Endothelial cell of umbilical vein (primary cell): ENCODE measurements around the gene DRC1.

Source experiments
- EZH2 ChIP-seq: IDR thresholded peaks from 2 replicates; pipeline ENCODE4 v1.6.1; 2012; ENCODE audit warnings: borderline replicate concordance, low read depth, mild to moderate bottlenecking, moderate library complexity, low read length, inconsistent platforms; ENCODE audit not compliant: severe bottlenecking
- JUN ChIP-seq: IDR thresholded peaks from 2 replicates; pipeline ENCODE4 v1.6.1; 2011; ENCODE audit warnings: borderline replicate concordance, low read depth; ENCODE audit not compliant: insufficient read length, insufficient read depth
- MAX ChIP-seq: IDR thresholded peaks from 2 replicates; pipeline ENCODE4 v1.6.1; 2011; ENCODE audit not compliant: insufficient read depth, insufficient read length
- MYC ChIP-seq: IDR thresholded peaks from one replicate; pipeline ENCODE4 v1.6.1; 2011; ENCODE audit warnings: mild to moderate bottlenecking, low read depth, low read length
- POLR2A ChIP-seq: IDR thresholded peaks from 2 replicates; pipeline ENCODE4 v1.6.1; 2012; ENCODE audit warnings: low read depth, mild to moderate bottlenecking, control low read depth, low read length
- TF ChIP-seq, protein P1 (sequence below), 2 donors: IDR thresholded peaks; 1 replicate in 1 of 2; 2 replicates in 1 of 2; pipeline ENCODE4 v1.5.1; 2011; ENCODE audit warnings: low read length in 2 of 2, mild to moderate bottlenecking in 2 of 2, moderate library complexity in 2 of 2, control low read depth in 1 of 2, inconsistent platforms in 1 of 2, low read depth in 1 of 2; ENCODE audit not compliant: insufficient read depth in 1 of 2; ENCODE audit errors: extremely low read depth in 1 of 2

GRCh38 chr2:26430826-26431225, 29.1 kb downstream of the DRC1 start:
- TF ChIP-seq, protein P1, sequence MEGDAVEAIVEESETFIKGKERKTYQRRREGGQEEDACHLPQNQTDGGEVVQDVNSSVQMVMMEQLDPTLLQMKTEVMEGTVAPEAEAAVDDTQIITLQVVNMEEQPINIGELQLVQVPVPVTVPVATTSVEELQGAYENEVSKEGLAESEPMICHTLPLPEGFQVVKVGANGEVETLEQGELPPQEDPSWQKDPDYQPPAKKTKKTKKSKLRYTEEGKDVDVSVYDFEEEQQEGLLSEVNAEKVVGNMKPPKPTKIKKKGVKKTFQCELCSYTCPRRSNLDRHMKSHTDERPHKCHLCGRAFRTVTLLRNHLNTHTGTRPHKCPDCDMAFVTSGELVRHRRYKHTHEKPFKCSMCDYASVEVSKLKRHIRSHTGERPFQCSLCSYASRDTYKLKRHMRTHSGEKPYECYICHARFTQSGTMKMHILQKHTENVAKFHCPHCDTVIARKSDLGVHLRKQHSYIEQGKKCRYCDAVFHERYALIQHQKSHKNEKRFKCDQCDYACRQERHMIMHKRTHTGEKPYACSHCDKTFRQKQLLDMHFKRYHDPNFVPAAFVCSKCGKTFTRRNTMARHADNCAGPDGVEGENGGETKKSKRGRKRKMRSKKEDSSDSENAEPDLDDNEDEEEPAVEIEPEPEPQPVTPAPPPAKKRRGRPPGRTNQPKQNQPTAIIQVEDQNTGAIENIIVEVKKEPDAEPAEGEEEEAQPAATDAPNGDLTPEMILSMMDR (IDR thresholded peaks at IDR 0.05; ENCODE audit: extremely low read depth in 1 of 2, insufficient read depth in 1 of 2, low read depth in 1 of 2, low read length in 2 of 2), result no peak
- TF ChIP-seq POLR2A, result no peak
- no peak for TF ChIP-seq MAX
- TF ChIP-seq MYC, result no peak
- no peak for TF ChIP-seq JUN
- TF ChIP-seq EZH2, result no peak
